Spleen (tissue), 7 donors: ENCODE results near the gene HS2ST1.

ENCODE experiments used
- CTCF ChIP-seq, 11 experiments: fragments of 200-600 bp in 7 of 11; fragments of 450-650 bp in 4 of 11; sonication (generic) in 4 of 11; IDR thresholded peaks in 8 of 11; conservative IDR thresholded peaks in 3 of 11; 1 replicate in 7 of 11; 2 replicates in 4 of 11; pipeline versions ENCODE4 v1.4.0 to v1.8.0; 2016 to 2021; ENCODE audit warnings: antibody characterized with exemption in 11 of 11, inconsistent platforms in 4 of 11, mild to moderate bottlenecking in 1 of 11
- POLR2A ChIP-seq, 3 donors: fragments of 450-650 bp; IDR thresholded peaks; one replicate each; pipeline ENCODE4 v1.5.1; 2017; ENCODE audit warnings: antibody characterized with exemption in 3 of 3, mild to moderate bottlenecking in 1 of 3
- POLR2AphosphoS5 ChIP-seq, 3 donors: sonication (generic); formaldehyde crosslinking; IDR thresholded peaks; one replicate each; pipeline ENCODE4 v1.5.1; 2017; ENCODE audit warnings: antibody characterized with exemption in 3 of 3
- donor health status: DM: no; HTN: no; CAD: no; lungs with moderate emphysema.
- donor health status: DM: no; HTN: no; CAD: no.
- donor health status: DM: no; HTN: no; CAD: no.

DNA sequence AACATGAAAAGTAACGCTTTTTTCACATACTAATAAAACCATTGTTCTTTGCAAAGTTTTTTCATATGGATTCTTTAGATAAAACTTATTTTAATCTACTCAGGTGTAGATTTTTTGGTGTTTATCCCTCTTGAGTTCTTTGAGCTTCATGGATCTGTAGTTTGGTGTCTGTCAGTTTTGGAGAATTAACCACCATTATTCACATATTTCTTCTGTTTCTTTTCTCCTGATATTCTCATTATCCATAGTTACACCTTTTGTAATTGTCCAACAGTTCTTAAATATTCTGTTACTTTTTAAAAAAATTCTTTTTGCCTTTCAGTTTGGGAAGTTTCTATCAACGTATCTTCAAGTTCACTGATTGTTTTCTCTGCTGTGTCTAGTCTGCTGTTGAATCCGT, 18.6 kb downstream of the HS2ST1 start:
- TF ChIP-seq CTCF (IDR thresholded peaks at IDR 0.05 in 8 of 11, conservative IDR thresholded peaks at IDR 0.05 in 3 of 11) (no peak), POLR2A (IDR thresholded peaks at IDR 0.05) (no peak), POLR2AphosphoS5 (IDR thresholded peaks at IDR 0.05) (no peak)
